Rectal smooth muscle tissue (tissue), 1 donor: Measurements from ENCODE around the gene SSC5D.
A peak's percentile ranks its signal among the peaks of the same experiment; 100 is the strongest.
"Not testable (repeated sequence)": the region's sequence is repeated elsewhere in the genome, so short reads cannot be mapped to it uniquely, and the experiment has no call there.

Experiments
- H3K27ac ChIP-seq: one replicate; pipeline ENCODE4 v1.7.0; 2013; ENCODE audit warnings: low read depth, low read length, inconsistent platforms
- H3K27me3 ChIP-seq: one replicate; pipeline ENCODE4 v1.7.0; 2013; ENCODE audit warnings: low read length; ENCODE audit not compliant: control insufficient read depth, insufficient read depth
- H3K36me3 ChIP-seq: one replicate; pipeline ENCODE4 v1.7.0; 2013; ENCODE audit warnings: low read length; ENCODE audit not compliant: control insufficient read depth, insufficient read depth
- H3K4me1 ChIP-seq: one replicate; pipeline ENCODE4 v1.7.0; 2013; ENCODE audit warnings: low read length; ENCODE audit not compliant: control insufficient read depth, insufficient read depth
- H3K4me3 ChIP-seq: one replicate; pipeline ENCODE4 v1.7.0; 2013; ENCODE audit warnings: low read length
- H3K9ac ChIP-seq: one replicate; pipeline ENCODE4 v1.7.0; 2013; ENCODE audit warnings: low read length

Gene SSC5D

DNA sequence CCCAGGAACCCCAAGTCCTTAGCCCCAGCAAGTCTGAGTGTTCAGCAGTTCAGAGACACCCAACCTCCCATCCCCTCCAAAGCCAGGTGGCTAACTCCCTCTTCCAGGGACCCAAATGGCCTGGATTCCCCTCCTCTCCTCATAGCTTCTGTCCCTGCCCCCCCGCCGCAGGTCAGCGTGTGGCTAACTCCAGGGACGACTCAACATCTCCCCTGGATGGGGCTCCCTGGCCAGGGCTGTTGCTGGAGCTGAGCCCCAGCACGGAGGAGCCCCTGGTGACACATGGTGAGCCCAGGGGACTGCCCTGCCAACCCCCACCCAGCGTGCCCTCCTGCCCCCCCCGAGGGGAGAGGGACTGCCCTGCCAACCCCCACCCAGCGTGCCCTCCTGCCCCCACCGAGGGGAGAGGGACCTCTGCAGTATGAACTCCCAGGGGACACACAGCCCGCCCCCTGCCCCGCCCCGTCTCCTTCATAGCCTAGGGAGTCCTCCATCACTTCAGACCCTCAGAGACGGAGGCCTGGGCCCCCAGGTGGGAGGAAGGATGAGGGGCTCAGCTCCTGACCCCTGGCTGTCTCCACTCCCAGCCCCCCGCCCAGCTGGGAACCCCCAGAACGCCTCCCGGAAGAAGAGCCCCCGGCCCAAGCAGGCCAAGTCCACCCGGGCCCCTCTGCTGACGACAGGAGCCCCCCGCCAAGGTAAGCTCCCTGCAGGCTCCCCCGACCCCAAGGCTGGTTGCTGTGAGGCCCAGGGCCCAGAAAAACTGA lies 1.7 kb downstream of the SSC5D start:
- no peak overlapping the region for H3K9ac ChIP-seq
- peak overlapping the region; percentile 93 for H3K27ac ChIP-seq
- H3K27me3 ChIP-seq, result no peaks in the 10 kb centered on the region
- H3K4me3 ChIP-seq, result no peak overlapping the region
- peaks cover 48% of the 10 kb centered on the region for H3K4me1 ChIP-seq
- H3K36me3 ChIP-seq, result no peaks in the 10 kb centered on the region

- H3K4me1 ChIP-seq, result peaks cover 43% of the 10 kb centered on the region
- H3K4me3 ChIP-seq, result no peak overlapping the region
- H3K27ac ChIP-seq, result peak overlapping the region; percentile 76
- no peaks in the 10 kb centered on the region for H3K36me3 ChIP-seq
- H3K27me3 ChIP-seq, result no peaks in the 10 kb centered on the region
- H3K9ac ChIP-seq, result no peak overlapping the region
Observed at GRCh38 chr19:55490478-55491432, 2.5 kb downstream of the SSC5D start.

DNA sequence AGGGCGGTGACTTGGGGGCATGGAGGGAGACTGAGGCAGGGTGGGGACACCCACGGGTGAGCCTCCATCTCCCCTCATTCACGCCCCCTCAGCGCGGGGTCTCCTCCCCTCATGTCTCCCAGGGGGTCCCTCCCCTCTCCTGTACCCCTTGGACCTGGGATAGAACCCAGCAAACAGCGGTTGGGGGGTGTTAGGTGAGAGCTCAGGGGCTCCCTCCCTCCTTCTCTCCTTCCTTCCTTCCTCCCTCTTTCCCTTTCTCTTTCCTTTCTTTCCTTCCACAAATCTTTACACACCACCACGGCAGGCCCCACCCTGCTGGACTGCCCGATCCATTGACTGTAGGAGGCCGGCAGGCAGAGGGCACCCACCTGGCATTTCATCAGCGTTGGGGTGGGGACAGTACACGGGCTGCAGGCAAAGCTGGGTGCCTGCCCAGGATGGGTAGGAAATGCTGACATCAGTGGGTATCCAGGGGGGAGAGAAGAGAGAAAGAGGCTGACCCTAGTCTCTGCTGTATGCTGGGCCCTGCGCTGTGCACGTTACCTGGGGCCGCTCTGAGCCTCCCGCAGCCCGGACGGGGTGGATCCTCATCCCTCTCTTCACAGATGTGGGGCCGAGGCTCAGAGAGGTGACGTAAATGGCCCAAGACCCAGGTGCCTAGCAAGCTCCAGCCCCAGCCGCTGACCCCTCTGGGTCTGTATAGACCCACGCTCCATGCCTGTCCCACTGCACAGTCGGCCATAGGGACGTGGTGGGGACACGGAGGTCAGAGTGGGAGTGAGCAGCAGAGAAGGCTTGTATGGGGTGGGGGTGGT lies 3.5 kb downstream of the SSC5D start:
- H3K9ac ChIP-seq, result no peak overlapping the region
- H3K36me3 ChIP-seq, result no peaks in the 10 kb centered on the region
- peak overlapping the region; percentile 76 for H3K27ac ChIP-seq
- no peak overlapping the region for H3K4me3 ChIP-seq
- H3K27me3 ChIP-seq, result no peaks in the 10 kb centered on the region
- H3K4me1 ChIP-seq, result peaks cover 33% of the 10 kb centered on the region

DNA sequence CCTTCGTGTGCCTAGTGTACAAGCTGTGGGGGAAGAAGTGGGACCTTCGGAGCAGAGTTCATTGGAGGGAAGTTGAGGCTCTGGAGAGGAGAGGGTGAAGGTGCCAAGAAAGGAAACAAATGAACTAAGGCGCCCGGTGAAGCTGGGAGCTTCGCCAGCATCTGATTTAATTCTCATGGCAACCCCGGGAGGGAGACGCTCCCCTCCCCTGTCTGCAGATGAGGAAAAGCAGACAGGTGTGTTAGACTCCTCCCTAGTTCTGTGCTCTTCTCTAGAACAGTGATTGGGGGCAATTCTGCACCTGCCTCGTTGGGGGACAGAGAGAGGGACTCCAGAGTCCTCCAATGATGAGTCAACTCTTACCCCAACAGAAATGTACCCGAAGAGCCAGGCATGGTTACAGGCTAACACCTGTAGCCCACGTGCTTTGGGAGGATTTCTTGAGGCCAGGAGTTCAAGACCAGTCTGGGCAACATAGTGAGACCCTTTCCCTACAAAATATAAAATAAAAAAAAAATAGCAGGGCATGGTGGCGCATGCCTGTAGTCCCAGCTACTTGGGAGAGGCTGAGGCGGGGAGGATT lies 4.2 kb downstream of the SSC5D start:
- Histone ChIP-seq H3K36me3 (no peaks in the 10 kb centered on the region), H3K27me3 (no peaks in the 10 kb centered on the region), H3K9ac (no peak overlapping the region), H3K4me1 (peaks cover 26% of the 10 kb centered on the region), H3K4me3 (no peak overlapping the region), H3K27ac (peak overlapping the region; percentile 76)

- H3K9ac ChIP-seq, result no peak overlapping the region
- H3K4me1 ChIP-seq, result peaks cover 21% of the 10 kb centered on the region
Observed at GRCh38 chr19:55493052-55493644, 4.9 kb downstream of the SSC5D start.

DNA sequence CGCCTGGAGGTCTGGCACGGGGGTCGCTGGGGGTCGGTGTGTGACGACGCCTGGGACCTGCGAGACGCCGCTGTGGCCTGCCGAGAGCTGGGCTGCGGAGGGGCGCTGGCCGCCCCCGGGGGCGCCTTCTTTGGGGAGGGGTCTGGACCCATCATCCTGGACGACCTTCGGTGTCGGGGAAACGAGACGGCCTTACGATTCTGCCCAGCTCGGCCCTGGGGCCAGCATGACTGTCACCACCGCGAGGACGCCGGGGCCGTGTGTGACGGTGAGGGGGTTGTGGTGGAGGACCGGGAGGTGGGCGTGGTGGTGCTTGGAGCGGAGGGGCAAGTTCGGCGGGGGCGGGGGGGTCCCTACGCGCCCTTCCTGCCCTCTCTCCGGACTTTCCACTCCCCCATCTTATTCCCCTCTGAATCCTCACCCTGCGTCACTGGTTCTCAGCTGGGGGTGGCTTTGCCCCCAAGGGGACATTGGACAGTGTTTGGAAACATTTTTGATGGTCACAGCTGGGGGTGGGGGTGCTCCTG lies 5.5 kb downstream of the SSC5D start:
- H3K36me3 ChIP-seq, result no peaks in the 10 kb centered on the region
- no peak overlapping the region for H3K9ac ChIP-seq
- H3K27me3 ChIP-seq, result no peaks in the 10 kb centered on the region
- peak overlapping the region; percentile 49 for H3K4me3 ChIP-seq
- H3K27ac ChIP-seq, result peak overlapping the region; percentile 56
- peaks cover 19% of the 10 kb centered on the region for H3K4me1 ChIP-seq

More at GRCh38 chr19:55493052-55493644, 4.9 kb downstream of the SSC5D start:
- Histone ChIP-seq H3K36me3 (no peaks in the 10 kb centered on the region), H3K27ac (peak overlapping the region; percentile 40), H3K27me3 (no peaks in the 10 kb centered on the region), H3K4me3 (no peak overlapping the region)

DNA sequence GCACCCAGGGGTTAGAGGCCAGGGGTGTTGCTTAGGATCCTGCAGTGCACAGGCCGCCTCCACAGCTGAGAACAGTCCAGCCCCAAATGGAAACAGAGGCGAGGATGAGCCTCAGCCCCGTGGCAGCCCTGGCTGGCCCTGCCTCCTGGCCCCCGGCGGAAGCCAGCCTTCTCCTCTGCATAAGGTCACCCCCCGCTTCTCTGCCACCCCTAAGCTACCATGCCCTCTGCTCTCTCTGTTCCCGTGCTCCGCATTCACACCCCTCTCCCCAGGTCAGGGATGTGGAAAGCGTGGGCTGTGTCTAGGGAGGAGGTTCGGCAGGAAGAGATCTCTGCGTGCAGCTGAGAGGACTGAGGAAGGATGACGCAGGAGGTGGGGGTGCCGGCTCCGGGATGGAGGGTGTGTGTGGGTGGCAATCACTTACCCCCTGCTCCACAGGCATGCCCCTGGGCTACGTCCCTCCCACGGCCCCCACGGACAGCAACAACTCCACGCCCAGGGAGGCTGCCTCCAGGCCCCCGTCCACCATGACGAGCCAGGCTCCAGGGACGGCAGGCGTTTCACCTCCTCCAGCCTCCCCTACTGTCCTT lies 6.0 kb downstream of the SSC5D start:
- Histone ChIP-seq H3K27ac (peak overlapping the region; percentile 56), H3K9ac (no peak overlapping the region), H3K27me3 (no peaks in the 10 kb centered on the region), H3K36me3 (no peaks in the 10 kb centered on the region), H3K4me3 (peak overlapping the region; percentile 49), H3K4me1 (peaks cover 19% of the 10 kb centered on the region)

DNA sequence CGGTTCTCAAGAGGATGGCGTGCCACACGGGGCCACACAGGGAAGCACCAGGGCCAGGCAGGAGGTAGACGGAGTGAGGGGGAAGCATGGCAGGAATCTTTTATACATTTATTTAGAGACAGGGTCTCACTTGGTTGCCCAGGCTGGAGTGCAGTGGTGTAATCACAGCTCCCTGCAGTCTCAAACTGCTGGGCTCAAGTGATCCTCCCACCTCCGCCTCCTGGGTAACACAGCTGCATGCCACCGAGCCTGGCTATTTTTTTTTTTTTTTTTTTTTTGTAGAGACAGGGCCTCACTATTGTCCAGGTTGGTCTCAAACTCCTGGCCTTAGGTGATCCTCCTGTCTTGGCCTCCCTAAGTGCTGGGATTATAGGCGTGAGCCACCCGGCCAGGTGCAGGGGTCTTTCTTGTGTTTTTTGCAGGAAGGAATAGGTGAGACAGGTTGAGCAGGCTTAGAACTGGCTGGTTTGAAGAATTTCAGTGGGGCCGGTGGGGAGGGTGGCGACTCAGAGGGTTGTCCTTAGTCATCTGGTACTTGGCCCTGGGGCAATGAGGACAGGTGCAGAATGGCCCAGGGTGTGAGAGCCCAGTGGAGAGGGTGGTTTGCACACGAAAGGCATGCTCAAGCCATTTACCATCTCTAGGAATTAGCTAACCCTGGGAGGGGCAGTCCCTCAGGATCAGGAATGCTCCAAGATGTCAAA lies 7.6 kb downstream of the SSC5D start:
- Histone ChIP-seq H3K4me3 (no peak overlapping the region), H3K9ac (no peak overlapping the region), H3K4me1 (peaks cover 19% of the 10 kb centered on the region), H3K27me3 (no peaks in the 10 kb centered on the region), H3K27ac (no peak overlapping the region), H3K36me3 (no peaks in the 10 kb centered on the region)

GRCh38 chr19:55496820-55497219 lies 8.6 kb downstream of the SSC5D start:
- H3K4me3 ChIP-seq, H3K27ac ChIP-seq, H3K36me3 ChIP-seq, H3K9ac ChIP-seq, H3K27me3 ChIP-seq: not testable (repeated sequence)
- peaks cover 14% of the 10 kb centered on the region for H3K4me1 ChIP-seq

GRCh38 chr19:55497763-55498162 lies 9.5 kb downstream of the SSC5D start:
- H3K4me3 ChIP-seq, result no peak overlapping the region
- H3K9ac ChIP-seq, result no peak overlapping the region
- no peaks in the 10 kb centered on the region for H3K27me3 ChIP-seq
- peaks cover 6% of the 10 kb centered on the region for H3K4me1 ChIP-seq
- H3K27ac ChIP-seq, result no peak overlapping the region
- no peaks in the 10 kb centered on the region for H3K36me3 ChIP-seq
